GM12878 (cell line): Measurements from ENCODE around the gene LEUTX. TPM values are rescaled to one million over a fixed set of nuclear protein-coding genes. Genes with fewer than 3 reads are reported as not detected.

Experiments used
- ATAC-seq: fragments of 200-7000 bp; cut with Tn5 transposase; 3 replicates; pipeline ENCODE4 v1.9.1; 2020; ENCODE audit warnings: mild to moderate bottlenecking, moderate library complexity
- BruUV-seq: library from RNA; stranded (reverse); fragments of 400-500 nt; replicated peaks from 2 replicates; lab custom pipeline; 2021; lab: Mats Ljungman, UMichigan
- CTCF ChIA-PET: fragments of 300-600 bp; sonication (Branson Sonifier 250); formaldehyde crosslinking; extraction: SDS; loops from one replicate; lab custom pipeline; 2021; ENCODE audit warnings: inconsistent platforms; lab: Yijun Ruan, JAX
- POLR2A ChIA-PET: fragments of 350-600 bp; formaldehyde crosslinking; extraction: SDS; loops from one replicate; lab custom pipeline; 2021; ENCODE audit warnings: inconsistent platforms; lab: Charles Lee
- RAD21 ChIA-PET: fragments of 300-600 bp; sonication (Branson Sonifier 250); formaldehyde crosslinking; loops from one replicate; lab custom pipeline; 2023; ENCODE audit warnings: antibody characterized with exemption; ENCODE audit not compliant: unreplicated experiment; lab: Charles Lee
- SMC1A ChIA-PET: fragments of 300-600 bp; sonication (Branson Sonifier 250); formaldehyde crosslinking; loops from one replicate; lab custom pipeline; 2023; ENCODE audit not compliant: unreplicated experiment, uncharacterized antibody; lab: Charles Lee
- DNase-seq: peaks from one replicate; pipeline ENCODE4 v3.0.0-alpha.2; 2011; ENCODE audit warnings: low read depth, low spot score
- FAIRE-seq: peaks from 3 replicates; lab custom pipeline; 2011; peaks lifted over from hg19 to GRCh38; lab: Jason Lieb, UNC
- H2AFZ ChIP-seq: 2 replicates; pipeline ENCODE4 v1.6.0; 2011; ENCODE audit warnings: low read depth, low read length, control low read depth; ENCODE audit not compliant: control insufficient read depth
- H3K27ac ChIP-seq: 2 replicates; pipeline ENCODE4 v1.5.1; 2011; ENCODE audit warnings: control low read depth; ENCODE audit not compliant: control insufficient read depth, insufficient read depth
- H3K27me3 ChIP-seq, 2 experiments: replicated peaks in 1 of 2; 2 replicates each; pipeline versions ENCODE4 v1.6.0 to v1.6.1; 2011; ENCODE audit warnings: low read length in 1 of 2; ENCODE audit not compliant: control insufficient read depth in 2 of 2, insufficient read depth in 2 of 2
- H3K36me3 ChIP-seq, 2 experiments: 2 replicates each; pipeline ENCODE4 v1.5.1; 2011; ENCODE audit warnings: low read length in 1 of 2; ENCODE audit not compliant: control insufficient read depth in 2 of 2, insufficient read depth in 2 of 2
- H3K4me1 ChIP-seq: 2 replicates; pipeline ENCODE4 v1.6.1; 2011; ENCODE audit warnings: mild to moderate bottlenecking, low read length, moderate library complexity, mixed read lengths; ENCODE audit not compliant: control insufficient read depth, insufficient read depth
- H3K4me2 ChIP-seq: 2 replicates; pipeline ENCODE4 v1.6.0; 2011; ENCODE audit warnings: control low read depth; ENCODE audit not compliant: control insufficient read depth, insufficient read depth
- H3K4me3 ChIP-seq: fragments of 200-600 bp; sonication (generic); 2 replicates; pipeline ENCODE4 v1.5.1; 2016
- H3K79me2 ChIP-seq: 2 replicates; pipeline ENCODE4 v1.6.0; 2011; ENCODE audit warnings: low read length; ENCODE audit not compliant: control insufficient read depth, insufficient read depth
- H3K9ac ChIP-seq: 2 replicates; pipeline ENCODE4 v1.8.0; 2011; ENCODE audit warnings: low read length, control low read depth, mixed read lengths; ENCODE audit not compliant: control insufficient read depth, insufficient read depth
- H3K9me3 ChIP-seq: replicated peaks from 3 replicates; pipeline ENCODE4 v1.5.1; 2011; ENCODE audit warnings: mild to moderate bottlenecking, low read length; ENCODE audit not compliant: control insufficient read depth, insufficient read depth
- H4K20me1 ChIP-seq: 2 replicates; pipeline ENCODE4 v1.6.0; 2011; ENCODE audit not compliant: control insufficient read depth, insufficient read depth
- BCLAF1 ChIP-seq: fragments of 450-650 bp; IDR thresholded peaks from 2 replicates; pipeline ENCODE4 v1.6.1; 2017; ENCODE audit warnings: antibody characterized with exemption, mild to moderate bottlenecking, moderate library complexity
- BHLHE40 ChIP-seq, 2 experiments: fragments of 450-650 bp in 1 of 2; IDR thresholded peaks; 2 replicates each; pipeline ENCODE4 v1.6.1; 2011 to 2017; ENCODE audit warnings: low read depth in 2 of 2, borderline replicate concordance in 1 of 2, improper control_type of control experiment in 1 of 2, low read length in 1 of 2, mild to moderate bottlenecking in 1 of 2
- KDM1A ChIP-seq: fragments of 200-600 bp; sonication (generic); IDR thresholded peaks from 2 replicates; pipeline ENCODE4 v1.6.1; 2016; ENCODE audit warnings: borderline replicate concordance
- POLR2AphosphoS2 ChIP-seq: IDR thresholded peaks from 2 replicates; pipeline ENCODE4 v1.6.1; 2011; ENCODE audit warnings: low read depth, mild to moderate bottlenecking, low read length, improper control_type of control experiment, moderate library complexity
- POLR2AphosphoS5 ChIP-seq: IDR thresholded peaks from 2 replicates; pipeline ENCODE4 v1.6.1; 2011; ENCODE audit warnings: mild to moderate bottlenecking, low read length, inconsistent platforms
- RUNX3 ChIP-seq: IDR thresholded peaks from 2 replicates; pipeline ENCODE4 v1.6.1; 2012; ENCODE audit warnings: low read length, inconsistent platforms
- SKIL ChIP-seq: fragments of 450-650 bp; IDR thresholded peaks from 2 replicates; pipeline ENCODE4 v1.6.1; 2017; ENCODE audit warnings: mild to moderate bottlenecking, low read depth, inconsistent platforms; ENCODE audit not compliant: poor library complexity, severe bottlenecking
- TCF12 ChIP-seq: IDR thresholded peaks from 2 replicates; pipeline ENCODE4 v1.6.1; 2011; ENCODE audit warnings: low read depth, mild to moderate bottlenecking, low read length
- ZNF274 ChIP-seq: IDR thresholded peaks from one replicate; pipeline ENCODE4 v1.8.0; 2011; ENCODE audit not compliant: insufficient read length, insufficient read depth
- ZNF622 ChIP-seq: fragments of 450-650 bp; IDR thresholded peaks from 2 replicates; pipeline ENCODE4 v1.6.1; 2017; ENCODE audit warnings: mild to moderate bottlenecking, inconsistent platforms
- WGBS: methylation state at CpG from one replicate; pipeline ENCODE4 v1.1.6; 2016; ENCODE audit warnings: low lambda C conversion rate; ENCODE audit not compliant: insufficient replicate concordance, insufficient coverage; ENCODE audit errors: missing lambda C conversion rate; 5-methylcytosine and 5-hydroxymethylcytosine counted together
- in situ Hi-C: fragments of 300-500 bp; cut with MboI; formaldehyde crosslinking; loops from 9 replicates; pipeline ENCODE4 v1.14.3; 2018; ENCODE audit warnings: mixed read lengths
- intact Hi-C: fragments of 100-400 bp; cut with micrococcal nuclease; formaldehyde crosslinking; loops from one replicate; pipeline ENCODE4 v1.14.2; 2022; ENCODE audit not compliant: unreplicated experiment
- polyA plus RNA-seq, 11 experiments: library from polyadenylated mRNA; depleted of rRNA in 4 of 11; unstranded in 6 of 11; stranded (reverse) in 5 of 11; fragments of >200 nt; fragmentation: Nextera tagmentation in 4 of 11; fragmentation: Illumina TruSeq in 1 of 11; extraction: Ambion mirVana in 4 of 11; extraction: Trizol in 1 of 11; gene quantifications; 1 replicate in 1 of 11; 2 replicates in 10 of 11; pipeline versions ENCODE4 v1.2.1 to v1.2.3, GENCODE V29; 2011 to 2016; ENCODE audit warnings: inconsistent platforms in 2 of 11, missing spikeins in 2 of 11, low read depth in 1 of 11
- total RNA-seq, 4 experiments: library from RNA; depleted of rRNA in 3 of 4; stranded (reverse); fragments of >200 nt in 3 of 4; fragmentation: Illumina TruSeq in 1 of 4; extraction: Trizol in 1 of 4; gene quantifications; 2 replicates each; pipeline versions ENCODE4 v1.2.1 to v1.2.3, GENCODE V29; 2013 to 2021

LEUTX gene
- total and polyA plus RNA-seq, 10 of the 15 experiments (the other 5 are each of a cell fraction or from before 2014, with no cell fraction given) = 0.29 to 0.46 (median 0.40) TPM; not detected in 4

GRCh38 chr19:39754544-39754943, 24.1 kb upstream of the LEUTX start:
- POLR2A ChIA-PET = no interaction called here
- no peak for ATAC-seq
- H3K4me2 ChIP-seq = no peak overlapping the region
- TF ChIP-seq POLR2AphosphoS2 (no peak), POLR2AphosphoS5 (no peak), ZNF274 (no peak), TCF12 (no peak), ZNF622 (no peak), SKIL (no peak), RUNX3 (no peak), BHLHE40 (IDR thresholded peaks at IDR 0.05; ENCODE audit: borderline replicate concordance in 1 of 2, low read depth in 2 of 2, low read length in 1 of 2) (no peak), BCLAF1 (no peak), KDM1A (no peak)
- TF ChIP-seq, all 136 proteins: peak for 0
- no peak for DNase-seq
- no peaks in the 10 kb centered on the region for H3K27me3 ChIP-seq
- no peaks in the 10 kb centered on the region for H3K36me3 ChIP-seq
- peaks cover 8% of the 10 kb centered on the region for H3K4me1 ChIP-seq
- BruUV-seq = no TSS peak
- H3K9me3 ChIP-seq = no peaks in the 10 kb centered on the region
- WGBS = 57% methylated on average over 2 of the region's 2 CpGs
- H3K4me3 ChIP-seq = no peak overlapping the region
- H3K79me2 ChIP-seq = no peaks in the 10 kb centered on the region
- H4K20me1 ChIP-seq = no peaks in the 10 kb centered on the region
- in situ Hi-C loops (no loop called here), intact Hi-C loops (no loop called here)
- CTCF ChIA-PET = interaction anchor here (1.0 to 1.2 kb wide), 2 partner anchors 10 to 81 kb away, joined by 3 to 4 read pairs; no protein-coding TSS in a partner anchor
- SMC1A ChIA-PET = interaction anchor here (0.7 to 1.7 kb wide), 2 partner anchors 24 to 53 kb away, joined by 3 to 4 read pairs; no protein-coding TSS in a partner anchor
- no peak overlapping the region for H3K9ac ChIP-seq
- no peak overlapping the region for H3K27ac ChIP-seq
- no peak for FAIRE-seq
- no peak overlapping the region for H2AFZ ChIP-seq
- RAD21 ChIA-PET = no interaction called here
